Erythroblast (primary cell): ENCODE measurements around the gene GPR176.

ENCODE experiments used
- DNase-seq, 2 experiments: peaks; one replicate each; lab custom pipeline; 2025; lab: John Stamatoyannopoulos, UW
- GATA1 ChIP-seq: IDR thresholded peaks from 2 replicates; pipeline ENCODE4 v1.6.1; 2011; ENCODE audit warnings: low read depth, mild to moderate bottlenecking, control low read depth, low read length, moderate library complexity
- POLR2A ChIP-seq: IDR thresholded peaks from 2 replicates; pipeline ENCODE4 v1.6.1; 2011; ENCODE audit warnings: mild to moderate bottlenecking, low read length

Gene GPR176

GRCh38 chr15:39808909-39809308 lies 111.2 kb downstream of the GPR176 start:
- DNase-seq: no peak
- TF ChIP-seq POLR2A: no peak
- no peak for TF ChIP-seq GATA1

GRCh38 chr15:39807791-39808190 lies 112.3 kb downstream of the GPR176 start:
- DNase-seq: no peak
- TF ChIP-seq POLR2A: no peak
- no peak for TF ChIP-seq GATA1

- TF ChIP-seq POLR2A (no peak), GATA1 (no peak)
- DNase-seq: no peak
These were observed 116.0 kb downstream of the GPR176 start for GRCh38 chr15:39804026-39804425.

- TF ChIP-seq POLR2A: no peak
- TF ChIP-seq GATA1: no peak
- peak in 1 of 2 experiments; percentile 24 for DNase-seq
These were observed 117.0 kb downstream of the GPR176 start for GRCh38 chr15:39803016-39803415.

- no peak for TF ChIP-seq POLR2A
- TF ChIP-seq GATA1: no peak
- peak; percentile 29 to 54 for DNase-seq
These were observed 118.3 kb downstream of the GPR176 start for GRCh38 chr15:39801641-39802309.

- DNase-seq: no peak
- TF ChIP-seq POLR2A (no peak), GATA1 (no peak)
These were observed 120.5 kb downstream of the GPR176 start for GRCh38 chr15:39799552-39800011.

GRCh38 chr15:39798382-39798781 lies 121.7 kb downstream of the GPR176 start:
- TF ChIP-seq POLR2A (no peak), GATA1 (no peak)
- DNase-seq: no peak

- DNase-seq: no peak
- TF ChIP-seq GATA1 (no peak), POLR2A (no peak)
These were observed 122.7 kb downstream of the GPR176 start for GRCh38 chr15:39797407-39797806.

GRCh38 chr15:39796601-39797000 lies 123.5 kb downstream of the GPR176 start:
- TF ChIP-seq POLR2A: no peak

GRCh38 chr15:39795486-39795885 lies 124.6 kb downstream of the GPR176 start:
- TF ChIP-seq POLR2A: no peak
- TF ChIP-seq GATA1: no peak
- DNase-seq: no peak

More at GRCh38 chr15:39796601-39797000, 123.5 kb downstream of the GPR176 start:
- no peak for DNase-seq

- TF ChIP-seq GATA1: no peak
- no peak for TF ChIP-seq POLR2A
- DNase-seq: no peak
These were observed 125.1 kb downstream of the GPR176 start for GRCh38 chr15:39794954-39795353.

- no peak for DNase-seq
- TF ChIP-seq GATA1 (no peak), POLR2A (no peak)
These were observed 126.1 kb downstream of the GPR176 start for GRCh38 chr15:39793923-39794322.

- TF ChIP-seq POLR2A (no peak), GATA1 (no peak)
These were observed 127.2 kb downstream of the GPR176 start for GRCh38 chr15:39792844-39793335.

GRCh38 chr15:39792025-39792843 lies 127.8 kb downstream of the GPR176 start:
- TF ChIP-seq GATA1: no peak
- no peak for TF ChIP-seq POLR2A
- no peak for DNase-seq

More at GRCh38 chr15:39792844-39793335, 127.2 kb downstream of the GPR176 start:
- no peak for DNase-seq

GRCh38 chr15:39789736-39790135 lies 130.3 kb downstream of the GPR176 start:
- TF ChIP-seq POLR2A: no peak
- no peak for DNase-seq
